Small intestine (tissue), 7 donors: ENCODE measurements around the gene ZFYVE28. TPM values are rescaled to one million over a fixed set of nuclear protein-coding genes. Genes with fewer than 3 reads are reported as not detected.
"Not testable (repeated sequence)": the region's sequence is repeated elsewhere in the genome, so short reads cannot be mapped to it uniquely, and the experiment has no call there.

Experiments used
- DNase-seq, 2 donors: peaks; one replicate each; pipeline versions ENCODE4 v3.0.0 to v3.0.0-alpha.2; 2013
- FAIRE-seq: peaks from 2 replicates; lab custom pipeline; 2012; peaks lifted over from hg19 to GRCh38; lab: Jason Lieb, UNC
- H3K27ac ChIP-seq, 3 donors: one replicate each; pipeline ENCODE4 v1.5.1; 2013; ENCODE audit warnings: low read length in 2 of 3, mild to moderate bottlenecking in 2 of 3, control low read depth in 1 of 3, inconsistent platforms in 1 of 3, low read depth in 1 of 3, moderate library complexity in 1 of 3
- H3K27me3 ChIP-seq, 3 donors: one replicate each; pipeline ENCODE4 v1.6.1; 2013; ENCODE audit warnings: low read length in 3 of 3, inconsistent platforms in 1 of 3; ENCODE audit not compliant: control insufficient read depth in 3 of 3, insufficient read depth in 3 of 3
- H3K36me3 ChIP-seq, 3 donors: one replicate each; pipeline ENCODE4 v1.6.1; 2013; ENCODE audit warnings: low read length in 3 of 3, inconsistent platforms in 1 of 3, low read depth in 1 of 3, mild to moderate bottlenecking in 1 of 3, moderate library complexity in 1 of 3; ENCODE audit not compliant: control insufficient read depth in 3 of 3, insufficient read depth in 2 of 3
- H3K4me1 ChIP-seq, 3 donors: one replicate each; pipeline ENCODE4 v1.6.1; 2013; ENCODE audit warnings: low read length in 2 of 3, inconsistent platforms in 1 of 3, low read depth in 1 of 3, mild to moderate bottlenecking in 1 of 3, moderate library complexity in 1 of 3; ENCODE audit not compliant: control insufficient read depth in 3 of 3, insufficient read depth in 2 of 3
- H3K4me3 ChIP-seq, 3 donors: one replicate each; pipeline ENCODE4 v1.5.1; 2013; ENCODE audit warnings: low read length in 3 of 3, control low read depth in 1 of 3, inconsistent platforms in 1 of 3, low read depth in 1 of 3, mild to moderate bottlenecking in 1 of 3, moderate library complexity in 1 of 3
- H3K9me3 ChIP-seq, 2 donors: one replicate each; pipeline ENCODE4 v1.6.1; 2013; ENCODE audit warnings: low read depth in 1 of 2, low read length in 1 of 2; ENCODE audit not compliant: control insufficient read depth in 2 of 2, insufficient read depth in 1 of 2
- WGBS, 3 donors: extraction: QIAGEN DNeasy Blood & Tissue Kit; methylation state at CpG; one replicate each; pipeline ENCODE4 v1.1.7; 2013; 5-methylcytosine and 5-hydroxymethylcytosine counted together
- polyA plus RNA-seq, 4 donors: library from polyadenylated mRNA; stranded (reverse) in 3 of 4; unstranded in 1 of 4; fragments of 200-250 nt in 3 of 4; fragments of 120-200 nt in 1 of 4; gene quantifications; one replicate each; pipeline versions ENCODE4 v1.2.1 to v1.2.3, GENCODE V29; 2013
- donor health status: healthy with polysubstance abuse.
- donor health status: control.
- donor health status: control.
- donor health status: Bipolar disorder and iron deficiency.
- donor health status: healthy.

ZFYVE28 gene
- polyA plus RNA-seq, 4 donors, result 8.6 to 29.5 (median 12.8) TPM

DNA sequence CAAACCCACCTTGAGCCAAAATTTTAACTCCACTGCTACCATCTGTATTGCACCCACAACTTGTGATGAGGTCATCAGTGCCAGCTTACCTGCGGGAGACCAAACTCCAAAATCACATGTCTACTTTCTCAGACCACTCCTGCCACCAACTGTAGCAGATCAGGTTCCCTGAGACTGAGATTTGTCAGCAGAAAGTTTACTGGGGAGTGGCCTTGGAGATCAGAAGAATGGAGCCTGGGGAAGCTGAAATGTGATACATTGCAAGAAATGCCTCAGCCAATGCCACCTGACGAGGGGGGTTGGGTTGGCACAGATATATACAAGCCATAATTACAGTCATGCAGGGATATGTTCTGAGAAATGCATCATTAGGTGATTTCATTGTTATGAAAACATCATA lies 195.6 kb downstream of the ZFYVE28 start:
- Histone ChIP-seq H3K4me3 (no peak overlapping the region), H3K27ac (no peak overlapping the region), H3K27me3 (no peaks in the 10 kb centered on the region), H3K4me1 (no peaks in the 10 kb centered on the region), H3K9me3 (no peaks in the 10 kb centered on the region), H3K36me3 (peaks cover 0 to 13% (median 2%) of the 10 kb centered on the region in 3 donors)
- 89 to 93% (median 91%) methylated on average over 2 of the region's 2 CpGs for WGBS, 3 donors
- no peak for DNase-seq
- no peak for FAIRE-seq

DNA sequence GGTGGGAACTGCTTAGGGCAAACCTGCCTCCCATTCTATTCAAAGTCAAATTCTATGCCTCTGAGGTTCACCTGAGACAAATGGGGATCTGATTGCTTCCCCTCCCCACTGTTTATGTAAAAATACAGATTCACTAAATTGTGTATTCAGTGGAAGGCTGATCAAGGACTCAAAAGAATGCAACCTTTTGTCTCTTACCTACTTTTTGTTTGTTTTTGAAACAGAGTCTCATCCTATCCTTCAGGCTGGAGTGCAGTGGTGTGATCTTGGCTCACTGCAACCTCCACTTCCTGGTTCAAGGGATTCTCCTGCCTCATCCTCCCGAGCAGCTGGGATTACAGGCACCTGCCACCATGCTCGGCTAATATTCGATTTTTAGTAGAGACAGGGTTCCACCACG lies 197.1 kb downstream of the ZFYVE28 start:
- not testable (repeated sequence) for H3K36me3 ChIP-seq, DNase-seq, H3K4me1 ChIP-seq, H3K4me3 ChIP-seq, FAIRE-seq, H3K27me3 ChIP-seq, H3K27ac ChIP-seq, H3K9me3 ChIP-seq
- 58 to 62% (median 60%) methylated on average over 4 of the region's 4 CpGs for WGBS, 3 donors

DNA sequence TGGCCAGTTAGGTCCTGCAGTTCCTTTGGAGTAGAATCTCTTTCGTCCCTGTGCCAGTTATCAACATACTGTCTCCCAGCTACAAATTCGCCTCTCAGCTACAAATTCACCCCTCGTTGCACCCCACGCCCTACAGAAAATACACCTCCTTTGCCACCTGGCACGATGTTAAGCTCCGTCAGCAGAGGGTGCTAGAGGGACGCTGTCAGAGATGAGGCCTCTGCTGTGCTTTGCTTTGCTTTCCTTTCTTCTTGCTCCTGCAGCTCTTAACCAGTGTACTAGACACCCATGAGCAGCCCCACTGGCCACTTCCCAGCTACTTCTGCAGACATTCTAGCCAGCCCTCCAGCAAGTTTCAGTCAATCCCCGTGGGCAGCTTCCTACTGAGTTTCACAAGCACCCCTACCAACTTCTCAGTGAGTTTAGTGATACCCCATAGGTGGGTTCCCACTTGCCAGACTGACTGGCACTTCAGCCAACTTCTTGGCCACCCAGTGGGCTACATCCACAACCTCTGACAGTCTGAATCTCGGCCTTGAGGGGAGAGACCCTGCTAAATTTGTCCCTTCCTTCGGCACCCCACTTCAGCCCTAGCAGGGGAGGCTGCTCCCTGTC lies 198.3 kb downstream of the ZFYVE28 start:
- FAIRE-seq, result no peak

More for the DNA sequence above, 198.3 kb downstream of the ZFYVE28 start:
- Histone ChIP-seq H3K4me3 (no peak overlapping the region), H3K9me3 (no peaks in the 10 kb centered on the region), H3K36me3 (peaks cover 0 to 6% (median 2%) of the 10 kb centered on the region in 3 donors), H3K4me1 (no peaks in the 10 kb centered on the region), H3K27ac (no peak overlapping the region), H3K27me3 (no peaks in the 10 kb centered on the region)
- 11 to 13% (median 12%) methylated on average over 10 of the region's 10 CpGs for WGBS, 3 donors
- DNase-seq, result peak; percentile 80 to 86

Other genes starting within 250 kb of the ZFYVE28 start
- 10 to 100 TPM in 1 of 4 donors, 1 to 10 TPM in 3; 4.0 to 16.4 (median 5.1) TPM for gene HAUS3, start 176.5 kb downstream of the ZFYVE28 start, polyA plus RNA-seq
- 1 to 10 TPM in 2 of 4 donors, under 1 TPM in 2; 0.89 to 2.2 (median 1.2) TPM for gene POLN, start 176.5 kb downstream of the ZFYVE28 start, polyA plus RNA-seq
- gene MXD4, start 156.5 kb downstream of the ZFYVE28 start, polyA plus RNA-seq, result 10 to 100 TPM; 24.0 to 46.7 (median 32.7) TPM
- gene CFAP99, start 310 bp upstream of the ZFYVE28 start, polyA plus RNA-seq, result under 1 TPM in 3 of 4 donors, not detected in 1; 0.15 to 0.67 (median 0.16) TPM
- 10 to 100 TPM; 18.6 to 39.7 (median 26.8) TPM for gene RNF4, start 50.5 kb upstream of the ZFYVE28 start, polyA plus RNA-seq
- gene FAM193A, start 118.0 kb upstream of the ZFYVE28 start, polyA plus RNA-seq, result 10 to 100 TPM in 3 of 4 donors, 1 to 10 TPM in 1; 10.0 to 19.2 (median 12.8) TPM